Endometrial microvascular endothelial cells (primary cell): ENCODE data around the gene FAH. TPM values are rescaled to one million over a fixed set of nuclear protein-coding genes. Genes with fewer than 3 reads are reported as not detected.
"Not testable (repeated sequence)": the region's sequence is repeated elsewhere in the genome, so short reads cannot be mapped to it uniquely, and the experiment has no call there.

Source experiments
- in situ Hi-C: cut with HindIII; loops from 2 replicates; pipeline ENCODE4 v1.10.0; 2017; ENCODE audit warnings: low sequenced_read_pairs, low pct_unique_long_range_greater_than_20kb; ENCODE audit errors: inconsistent ontology term
- total RNA-seq: library from RNA; depleted of rRNA; stranded (reverse); fragments of >200 nt; gene quantifications from one replicate; pipeline ENCODE4 v1.2.3, GENCODE V29; 2015; ENCODE audit errors: inconsistent ontology term

The FAH gene
- total RNA-seq, 1 donor from 2014 or later: 47.3 TPM

DNA sequence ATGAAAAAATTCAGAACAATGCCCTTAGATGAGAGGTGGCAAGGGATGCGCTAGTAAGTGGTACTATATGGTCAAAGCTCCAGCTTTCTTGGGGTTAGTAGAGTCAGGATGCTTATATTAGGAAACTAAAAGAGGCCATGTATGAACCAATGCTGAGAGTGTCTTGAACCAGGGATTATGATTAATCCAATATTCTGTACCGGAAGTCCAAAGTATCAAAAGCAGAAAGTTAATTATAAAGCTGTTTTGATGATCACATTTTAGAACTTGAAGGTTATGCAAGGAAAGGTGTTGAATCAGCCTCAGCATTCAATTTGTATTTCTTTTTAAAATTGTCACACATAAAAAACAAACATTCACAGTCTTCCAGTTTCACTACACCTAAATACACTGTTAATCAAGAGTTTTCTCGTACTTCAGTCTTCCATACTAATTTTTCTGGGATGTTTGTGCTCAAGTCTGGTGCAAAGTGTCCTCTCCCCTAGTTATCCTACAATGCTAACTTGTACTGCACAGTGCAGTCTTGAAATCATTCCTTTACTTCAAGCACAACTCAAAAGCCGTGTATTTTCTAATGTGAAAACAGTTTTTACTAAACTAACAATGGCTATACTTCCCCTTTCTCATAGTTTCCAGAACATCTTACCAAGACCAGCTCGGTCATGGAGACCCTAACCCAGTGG lies 10.7 kb upstream of the FAH start:
- in situ Hi-C loops: no loop called here

DNA sequence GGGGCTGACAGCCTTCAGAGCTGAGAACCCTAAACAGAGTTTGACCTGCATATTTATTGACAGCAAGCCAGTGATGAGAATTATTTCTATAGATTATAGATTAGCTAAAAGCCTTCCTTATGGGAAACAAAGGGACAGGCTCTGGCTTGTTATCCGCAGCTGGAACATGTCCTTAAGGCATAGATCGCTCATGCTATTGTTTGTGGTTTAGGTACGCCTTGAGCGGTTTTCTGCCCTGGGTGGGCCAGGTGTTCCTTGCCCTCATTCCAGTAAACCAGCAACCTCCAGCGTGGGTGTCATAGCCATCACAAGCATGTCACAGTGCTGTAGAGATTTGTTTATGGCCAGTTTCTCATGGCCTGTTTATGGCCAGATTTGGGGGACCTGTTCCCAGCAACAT lies 10.2 kb upstream of the FAH start:
- in situ Hi-C loops: no loop called here

DNA sequence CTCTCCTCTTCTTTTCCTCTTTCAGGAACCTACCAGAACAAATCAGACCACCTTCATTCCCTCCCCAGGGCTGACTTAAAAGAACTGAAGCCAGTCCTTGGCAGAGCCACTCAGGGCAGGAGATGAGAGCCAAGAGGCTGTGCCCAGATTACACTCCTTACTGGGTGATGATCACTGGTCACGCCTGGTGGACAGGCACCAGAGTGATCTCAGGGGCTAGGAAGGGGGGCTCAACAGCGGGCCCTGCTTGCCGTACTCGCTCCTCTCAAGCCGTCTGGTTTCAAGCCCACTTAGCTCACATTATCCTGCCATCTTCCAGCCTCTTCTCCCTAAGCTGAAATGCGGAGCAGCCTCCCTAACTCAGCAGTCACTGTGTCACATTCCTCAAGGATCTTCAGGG lies 1.7 kb upstream of the FAH start:
- in situ Hi-C loops: no loop called here

DNA sequence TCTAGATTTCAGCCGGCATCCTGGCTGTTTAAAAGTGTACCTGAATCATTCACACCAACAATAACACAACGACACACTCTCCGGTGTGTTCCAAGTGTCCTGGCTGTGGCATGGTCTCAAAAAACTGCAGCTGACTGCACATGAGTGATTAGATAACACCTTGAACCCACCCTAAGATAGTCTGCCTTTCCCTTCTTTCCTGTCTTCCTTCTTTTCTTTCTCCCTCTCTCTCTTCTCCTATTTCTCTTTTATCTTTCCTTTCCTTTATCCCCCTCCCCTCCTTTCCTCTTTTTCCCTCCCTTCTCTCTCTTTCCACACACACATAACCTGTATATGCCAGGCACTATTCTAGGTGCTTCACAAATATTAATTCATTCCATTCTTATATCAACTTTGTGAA lies 1.2 kb upstream of the FAH start:
- in situ Hi-C loops: no loop called here

DNA sequence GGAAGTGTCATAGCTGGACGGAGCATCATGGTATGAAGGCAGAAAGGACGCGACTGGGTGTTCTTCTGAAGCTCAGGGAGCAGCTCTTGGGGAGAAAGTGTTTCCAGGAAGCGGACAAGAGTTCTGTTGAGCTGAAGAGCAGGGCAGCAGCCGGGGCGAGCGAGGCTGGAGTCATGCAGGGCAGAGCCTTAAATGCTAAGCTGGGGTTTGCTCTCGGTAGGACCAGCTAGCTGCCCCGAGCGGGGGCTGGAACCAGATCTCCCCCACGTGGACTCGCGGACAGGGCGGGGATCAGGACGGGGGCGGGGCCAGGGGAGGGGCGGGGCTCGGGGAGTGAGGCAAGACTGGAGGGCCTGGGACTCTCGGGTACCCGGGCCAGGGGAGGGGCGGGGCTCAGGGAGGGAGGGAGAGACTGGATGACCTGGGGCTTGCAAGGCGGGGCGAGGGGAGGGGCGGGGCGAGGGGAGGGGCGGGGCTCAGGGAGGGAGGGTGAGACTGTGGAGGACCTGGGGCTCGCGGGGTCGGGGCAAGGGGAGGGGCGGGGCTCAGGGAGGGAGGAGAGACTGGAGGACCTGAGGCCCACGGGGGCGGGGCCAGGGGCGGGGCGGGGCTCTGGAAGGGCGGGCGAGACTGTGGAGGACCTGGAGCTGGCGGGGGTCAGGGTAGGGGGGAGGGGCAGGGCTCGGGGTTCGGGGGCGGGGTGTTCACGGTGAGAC lies 461 bp upstream of the FAH start:
- in situ Hi-C loops: no loop called here

DNA sequence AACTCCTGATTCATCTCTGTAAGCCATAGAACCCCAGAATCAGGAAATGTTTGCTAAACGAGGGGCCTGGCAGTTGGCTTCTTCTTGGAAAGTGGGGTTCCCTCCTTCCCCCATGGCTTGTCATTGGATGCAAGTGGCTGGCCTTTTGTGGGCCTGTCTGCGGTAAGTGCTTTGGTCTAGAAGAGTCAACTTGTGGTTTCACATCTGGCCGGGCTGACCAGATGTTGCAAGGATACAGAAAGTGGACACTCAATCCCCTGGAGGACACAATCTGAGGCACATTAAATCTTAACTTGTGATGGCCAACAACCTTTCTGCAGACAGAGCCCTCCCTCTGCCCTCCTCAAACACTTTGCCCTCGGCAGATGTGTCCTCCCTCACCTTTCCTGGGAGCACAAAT lies 1.1 kb downstream of the FAH start:
- in situ Hi-C loops: no loop called here

DNA sequence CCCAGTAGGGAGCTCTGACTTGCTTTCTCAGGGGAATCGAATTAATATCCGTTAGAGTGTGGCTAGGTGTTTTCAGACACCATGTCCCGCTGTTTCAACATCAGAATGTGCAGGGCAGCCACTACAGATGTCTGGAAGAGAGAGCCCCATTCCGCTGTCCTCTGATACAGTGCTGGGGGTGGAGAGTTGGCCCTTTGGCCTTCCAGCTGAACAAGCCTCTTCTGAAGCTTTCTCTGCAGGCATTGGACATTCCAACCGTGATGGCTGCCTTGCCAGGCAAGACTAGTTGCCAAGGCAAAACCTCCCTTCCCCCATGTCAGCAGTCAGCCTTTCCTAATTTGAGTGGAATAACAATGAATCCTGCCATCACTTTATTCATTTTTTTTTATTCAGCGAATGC lies 1.5 kb downstream of the FAH start:
- in situ Hi-C loops: no loop called here

DNA sequence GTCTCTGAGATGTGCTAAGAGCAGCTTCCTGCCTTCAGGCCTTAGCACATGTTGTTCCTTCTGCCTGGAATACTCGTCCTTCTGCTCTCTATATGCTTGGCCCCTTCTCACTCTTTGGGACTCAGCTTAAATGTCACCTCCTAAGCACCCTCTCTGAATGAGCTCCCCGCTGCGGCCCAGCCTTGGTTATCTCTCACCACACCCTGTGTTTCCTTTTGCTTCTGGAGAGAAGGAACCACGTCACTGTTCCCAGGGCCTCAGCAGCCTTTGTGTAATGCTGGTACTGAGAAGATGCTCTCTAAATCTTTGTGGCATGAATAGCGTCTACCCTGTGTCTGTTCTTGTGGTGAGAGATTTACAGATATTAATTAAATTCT lies 2.2 kb downstream of the FAH start:
- in situ Hi-C loops: no loop called here

DNA sequence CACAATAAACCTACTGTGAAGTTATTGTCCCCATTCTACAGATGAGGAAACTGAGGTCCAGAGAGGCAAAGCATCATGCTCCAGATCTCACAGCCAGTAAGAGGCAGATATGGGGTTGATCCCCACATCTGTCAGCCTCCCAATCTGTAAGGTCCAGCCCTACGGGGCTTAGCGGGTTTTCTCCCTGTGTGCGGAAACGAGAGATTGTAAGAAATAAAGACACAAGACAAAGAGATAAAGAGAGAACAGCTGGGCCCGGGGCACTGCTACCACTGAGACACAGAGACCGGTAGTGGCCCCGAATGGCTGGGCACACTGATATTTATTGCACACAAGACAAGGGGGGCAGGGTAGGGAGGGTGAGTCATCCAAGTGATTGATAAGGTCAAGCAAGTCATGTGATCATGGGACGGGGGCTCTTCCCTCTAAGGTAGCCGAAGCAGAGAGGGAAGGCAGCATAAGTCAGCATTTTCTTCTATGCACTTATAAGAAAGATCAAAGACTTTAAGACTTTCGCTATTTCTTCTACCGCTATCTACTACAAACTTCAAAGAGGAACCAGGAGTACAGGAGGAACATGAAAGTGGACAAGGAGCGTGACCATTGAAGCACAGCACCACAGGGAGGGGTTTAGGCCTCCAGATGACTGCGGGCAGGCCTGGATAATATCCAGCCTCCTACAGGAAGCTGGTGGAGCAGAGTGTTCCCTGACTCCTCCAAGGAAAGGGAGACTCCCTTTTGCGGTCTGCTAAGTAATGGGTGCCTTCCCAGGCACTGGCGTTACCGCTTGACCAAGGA lies 2.8 kb downstream of the FAH start:
- in situ Hi-C loops: not testable (repeated sequence)

DNA sequence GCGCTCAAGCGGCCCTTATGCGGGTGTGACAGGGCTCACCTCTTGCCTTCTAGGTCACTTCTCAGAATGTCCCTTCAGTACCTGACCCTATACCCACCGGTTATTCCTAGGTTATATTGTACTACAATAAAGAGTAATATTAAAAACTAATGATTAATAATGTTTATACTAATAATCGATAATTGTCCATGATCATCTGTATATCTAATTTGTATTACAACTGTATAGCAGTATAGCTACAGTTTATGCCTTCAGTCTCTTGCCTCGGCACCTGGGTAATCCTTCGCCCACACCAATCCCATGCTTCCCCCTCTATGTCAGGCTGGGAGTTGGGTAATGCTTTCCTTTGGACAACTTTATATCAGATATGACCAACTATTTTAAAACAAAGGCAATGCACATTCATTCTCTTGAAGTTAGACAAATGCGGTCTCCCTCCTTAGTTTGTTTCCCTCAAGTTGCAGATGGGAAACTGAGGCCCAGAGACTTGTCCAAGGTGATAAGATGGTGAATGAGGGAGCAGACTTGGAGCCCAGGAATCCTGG lies 3.4 kb downstream of the FAH start:
- in situ Hi-C loops: no loop called here

DNA sequence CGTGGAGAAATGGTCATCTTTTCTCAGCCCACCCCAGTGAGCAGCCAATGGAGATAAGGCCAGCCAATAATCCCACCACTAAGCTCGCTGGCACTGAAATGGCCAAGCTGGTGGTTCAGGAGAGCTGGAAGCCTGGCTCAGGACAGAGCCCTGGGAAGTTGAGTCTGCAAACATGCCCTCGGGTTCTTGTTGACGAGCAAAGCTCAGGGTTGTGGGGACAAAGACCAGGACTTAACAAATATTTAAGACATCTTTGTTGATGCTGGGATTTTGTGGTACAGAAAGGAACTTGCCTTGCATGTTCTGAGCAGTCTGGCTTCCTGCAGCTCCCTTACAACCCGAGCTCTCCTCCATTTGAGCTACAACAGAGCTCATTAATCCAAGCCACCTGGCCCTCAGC lies 4.4 kb downstream of the FAH start:
- in situ Hi-C loops: no loop called here

DNA sequence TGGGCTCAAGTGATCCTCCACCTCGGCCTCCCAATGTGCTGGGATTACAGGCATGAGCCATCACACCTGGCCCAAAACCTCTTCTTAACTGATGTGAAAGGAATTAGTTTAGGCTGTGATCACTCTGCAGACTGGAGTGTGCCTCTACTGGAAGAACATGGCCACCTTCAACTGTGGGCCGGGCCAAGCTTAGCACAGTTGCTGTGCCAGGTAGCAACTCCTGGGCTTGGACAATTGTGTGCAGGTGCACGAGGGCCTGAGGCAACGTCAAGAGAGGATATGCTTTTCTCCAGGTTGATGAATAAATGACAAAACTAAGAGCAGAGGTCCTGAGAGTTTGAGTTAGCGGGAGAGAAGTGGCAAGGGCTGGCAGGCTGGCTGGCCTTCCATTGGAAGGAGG lies 6.5 kb downstream of the FAH start:
- in situ Hi-C loops: no loop called here

DNA sequence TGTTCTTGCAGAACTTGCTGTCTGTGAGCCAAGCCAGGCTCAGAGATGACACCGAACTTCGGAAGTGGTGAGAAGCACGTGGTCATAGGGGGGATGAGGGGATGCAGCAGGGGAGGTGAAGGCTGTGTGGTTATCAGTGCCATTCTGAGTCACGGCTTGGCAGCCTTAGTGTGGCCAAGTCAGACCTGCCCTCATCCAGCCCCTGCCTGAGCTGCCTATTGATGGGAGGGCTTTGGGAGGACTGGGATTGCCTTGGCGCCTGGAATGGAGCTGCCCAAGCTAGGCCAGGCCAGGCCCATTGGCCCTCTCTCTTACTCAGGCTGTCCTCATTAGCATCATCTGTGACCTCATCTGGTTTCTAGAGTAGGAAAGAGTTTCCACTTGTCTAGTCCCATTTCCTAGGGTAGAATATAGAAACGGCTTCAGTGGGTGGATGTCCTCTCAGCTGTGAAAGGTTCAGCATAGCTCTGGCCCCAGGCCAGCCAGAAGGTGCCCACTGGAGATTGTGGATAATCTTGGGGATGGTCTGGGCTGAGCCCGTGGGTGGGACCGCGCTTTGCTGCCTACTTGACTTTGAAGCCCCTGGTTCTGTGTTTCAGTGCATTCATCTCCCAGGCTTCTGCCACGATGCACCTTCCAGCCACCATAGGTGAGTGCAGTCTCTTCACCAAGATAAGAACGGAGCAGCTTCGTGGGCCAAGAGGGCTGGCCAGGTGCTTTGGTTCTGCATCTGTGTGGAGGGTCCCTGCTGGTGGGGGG lies 7.2 kb downstream of the FAH start:
- in situ Hi-C loops: no loop called here

DNA sequence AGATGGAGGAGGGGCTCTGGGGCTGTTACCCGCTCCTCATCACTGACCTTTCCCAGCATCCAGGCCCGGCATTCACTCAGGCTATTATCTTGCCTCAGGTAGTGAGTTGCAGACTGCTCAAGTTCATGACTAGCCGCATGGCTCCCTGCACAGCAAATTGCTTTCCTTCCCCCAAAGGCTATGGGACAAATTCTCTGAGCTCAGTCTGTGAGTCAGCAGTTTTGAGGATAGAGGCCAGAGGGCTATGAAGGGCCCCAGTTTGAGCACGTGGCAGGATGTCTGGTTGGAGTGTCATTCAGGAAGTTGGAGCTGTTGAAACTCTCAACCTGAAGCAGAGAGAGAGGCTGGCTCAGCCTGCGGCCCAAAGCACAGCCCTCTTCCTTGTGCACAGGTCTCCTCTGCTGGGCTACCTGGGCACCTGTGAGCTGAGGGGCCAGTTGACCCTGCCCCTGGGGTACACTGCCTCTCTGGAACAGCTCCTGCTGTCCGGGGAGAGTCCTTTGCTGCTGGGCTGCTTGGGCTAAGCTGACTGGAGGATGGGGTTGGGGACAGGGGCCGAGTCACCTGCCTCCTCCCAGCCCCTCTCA lies 7.9 kb downstream of the FAH start:
- in situ Hi-C loops: no loop called here

DNA sequence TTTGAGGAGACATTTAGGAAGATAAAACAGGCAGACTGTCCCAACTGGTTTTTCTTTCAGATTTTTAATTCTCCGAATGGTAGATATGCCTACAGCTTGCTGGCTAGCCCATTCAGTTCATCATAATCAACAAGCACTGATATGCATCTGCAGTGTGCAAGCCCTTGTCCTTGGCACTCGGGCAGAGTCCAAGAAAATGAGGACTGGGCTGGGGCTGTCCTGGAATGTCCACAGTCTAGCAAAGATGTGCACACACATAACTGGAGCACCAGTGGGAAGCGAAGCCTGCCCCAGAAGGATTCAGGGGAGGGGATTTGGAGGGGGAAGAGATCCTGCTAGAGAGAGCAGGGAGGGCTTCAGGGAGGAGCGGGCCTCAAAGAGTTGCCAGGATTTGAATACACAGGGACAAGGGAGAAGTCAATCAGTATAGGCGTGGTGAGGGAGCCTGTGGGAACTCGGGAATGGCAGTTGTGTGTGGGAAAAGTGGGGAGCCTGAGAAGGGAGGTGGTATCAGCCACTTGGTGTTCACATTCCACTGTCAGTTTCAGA lies 8.7 kb downstream of the FAH start:
- in situ Hi-C loops: no loop called here

DNA sequence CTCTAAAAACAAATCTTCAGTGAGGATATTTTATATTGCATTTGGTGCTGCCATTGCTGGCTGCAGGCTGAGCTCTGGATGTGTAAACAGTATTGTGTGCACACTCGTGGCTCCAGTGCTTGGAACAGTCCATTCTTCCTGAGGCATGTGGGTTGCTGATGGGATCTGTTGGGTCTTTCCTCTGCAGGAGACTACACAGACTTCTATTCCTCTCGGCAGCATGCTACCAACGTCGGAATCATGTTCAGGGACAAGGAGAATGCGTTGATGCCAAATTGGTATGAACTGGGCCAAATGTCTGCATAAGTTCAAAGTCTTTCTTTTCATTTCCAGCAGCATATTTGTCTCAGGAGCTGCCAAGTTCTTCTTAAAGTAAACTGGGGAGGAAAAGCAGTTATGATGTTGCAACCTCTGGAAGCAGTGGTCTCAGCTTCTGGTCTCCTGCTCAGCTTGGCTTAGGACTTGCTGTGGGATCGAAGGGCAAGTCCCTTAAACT lies 9.3 kb downstream of the FAH start:
- in situ Hi-C loops: no loop called here

DNA sequence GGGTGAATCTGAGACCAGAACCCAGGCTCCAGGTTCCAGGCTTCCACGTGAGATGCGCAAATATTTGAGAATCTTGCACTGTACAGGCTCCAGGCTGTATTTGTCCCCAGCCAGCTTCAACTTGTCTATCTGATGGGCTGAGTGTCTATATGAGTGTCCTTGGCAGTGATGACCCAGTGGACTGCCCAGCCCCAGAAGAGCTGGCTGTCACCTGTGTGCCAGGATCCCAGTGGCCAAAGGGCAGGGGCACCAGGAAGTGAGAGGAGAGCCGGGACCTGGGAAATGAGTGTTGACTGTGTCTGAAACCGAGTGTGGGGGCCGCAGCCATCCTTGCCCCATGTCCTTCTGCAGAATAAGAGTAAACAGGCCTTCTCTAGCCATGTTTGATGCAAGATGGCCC lies 10.4 kb downstream of the FAH start:
- in situ Hi-C loops: no loop called here

DNA sequence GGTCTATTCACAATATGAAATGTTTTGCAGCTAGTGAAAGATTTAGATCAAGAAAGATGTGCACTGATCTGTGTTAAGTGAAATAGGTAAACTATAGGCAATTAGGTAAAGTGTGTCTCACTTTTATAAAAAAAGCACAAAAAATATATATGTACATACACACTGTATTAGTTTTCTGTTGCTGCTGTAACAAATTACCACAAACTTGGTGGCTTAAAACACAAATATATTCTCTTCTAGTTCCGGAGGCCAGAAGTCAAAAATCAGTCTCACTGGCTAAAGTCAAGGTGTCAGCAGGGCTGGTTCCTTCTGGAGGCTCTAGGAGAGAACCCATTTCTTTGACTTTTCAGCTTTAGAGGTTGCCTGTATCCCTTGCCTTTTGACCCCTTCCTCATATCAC lies 11.1 kb downstream of the FAH start:
- in situ Hi-C loops: no loop called here
